Subcutaneous abdominal adipose tissue (tissue), 5 donors: Measurements from ENCODE around the gene EVX2.
A peak's percentile ranks its signal among the peaks of the same experiment; 100 is the strongest.

Source experiments
- H3K27ac ChIP-seq: one replicate; pipeline ENCODE4 v1.7.0; 2013; ENCODE audit warnings: low read depth, mild to moderate bottlenecking, inconsistent platforms, low read length, moderate library complexity
- H3K27me3 ChIP-seq, 5 donors: one replicate each; pipeline ENCODE4 v1.7.0; 2013; ENCODE audit warnings: low read length in 5 of 5, inconsistent platforms in 1 of 5; ENCODE audit not compliant: control insufficient read depth in 5 of 5, insufficient read depth in 4 of 5
- H3K36me3 ChIP-seq, 5 donors: one replicate each; pipeline ENCODE4 v1.7.0; 2013; ENCODE audit warnings: low read length in 5 of 5; ENCODE audit not compliant: control insufficient read depth in 5 of 5, insufficient read depth in 5 of 5
- H3K4me1 ChIP-seq, 5 donors: one replicate each; pipeline ENCODE4 v1.7.0; 2013; ENCODE audit warnings: low read length in 5 of 5, mild to moderate bottlenecking in 3 of 5, moderate library complexity in 1 of 5; ENCODE audit not compliant: control insufficient read depth in 5 of 5, insufficient read depth in 5 of 5
- H3K4me3 ChIP-seq, 5 donors: one replicate each; pipeline ENCODE4 v1.7.0; 2013; ENCODE audit warnings: low read length in 5 of 5, low read depth in 1 of 5
- H3K9ac ChIP-seq, 5 donors: one replicate each; pipeline ENCODE4 v1.7.0; 2013; ENCODE audit warnings: low read length in 5 of 5, mild to moderate bottlenecking in 4 of 5, moderate library complexity in 3 of 5
- H3K9me3 ChIP-seq, 5 donors: one replicate each; pipeline ENCODE4 v1.7.0; 2013; ENCODE audit warnings: low read length in 5 of 5; ENCODE audit not compliant: control insufficient read depth in 5 of 5
- donor health status: healthy.
- donor health status: healthy.
- donor health status: healthy.
- donor health status: healthy.
- donor health status: healthy.

Gene EVX2

DNA sequence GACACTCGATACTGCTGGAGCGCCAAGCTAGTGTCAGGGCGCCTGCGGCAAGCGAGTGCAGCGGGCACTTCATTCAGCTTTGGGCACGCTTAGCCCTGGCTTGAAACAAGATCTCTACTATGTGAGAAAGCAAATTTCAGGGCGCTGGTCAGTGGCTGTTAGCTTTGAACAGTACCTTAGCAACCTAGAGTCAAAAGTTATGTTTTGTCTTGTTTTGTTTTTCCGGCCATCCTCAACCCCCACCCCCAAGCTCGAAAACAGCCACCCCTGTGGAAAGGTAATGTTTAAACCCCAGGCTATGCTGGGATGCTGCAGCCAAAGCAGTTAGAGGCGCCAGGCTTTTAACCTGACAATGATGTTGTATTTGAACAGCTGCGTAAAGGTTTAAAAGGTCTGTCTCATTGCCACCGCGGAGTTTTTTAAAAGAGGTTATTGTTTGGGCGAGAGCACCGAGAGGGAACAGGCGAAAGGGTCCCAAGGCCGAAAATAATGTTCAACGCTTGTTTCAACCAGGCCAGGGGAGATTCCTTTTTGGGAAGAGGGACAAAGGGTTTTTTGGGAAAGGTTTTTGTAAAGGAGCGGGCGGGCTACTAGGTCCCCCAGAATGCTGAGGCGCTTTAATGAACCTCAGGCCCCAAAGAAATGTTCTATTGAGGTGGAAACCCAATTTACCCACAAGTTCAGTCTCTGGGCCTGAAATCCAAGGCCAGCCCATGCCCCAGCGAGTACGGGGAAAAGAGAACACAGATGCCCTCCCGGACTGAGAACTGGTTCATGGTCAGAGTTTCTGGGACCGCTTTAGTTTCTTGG, 30.6 kb upstream of the EVX2 start:
- Histone ChIP-seq H3K27ac (no peak overlapping the region), H3K27me3 (peaks cover 75 to 96% (median 88%) of the 10 kb centered on the region in 5 donors), H3K36me3 (no peaks in the 10 kb centered on the region), H3K4me1 (peaks cover 0 to 17% (median 9%) of the 10 kb centered on the region in 5 donors), H3K9me3 (no peaks in the 10 kb centered on the region), H3K9ac (no peak overlapping the region), H3K4me3 (no peak overlapping the region)

DNA sequence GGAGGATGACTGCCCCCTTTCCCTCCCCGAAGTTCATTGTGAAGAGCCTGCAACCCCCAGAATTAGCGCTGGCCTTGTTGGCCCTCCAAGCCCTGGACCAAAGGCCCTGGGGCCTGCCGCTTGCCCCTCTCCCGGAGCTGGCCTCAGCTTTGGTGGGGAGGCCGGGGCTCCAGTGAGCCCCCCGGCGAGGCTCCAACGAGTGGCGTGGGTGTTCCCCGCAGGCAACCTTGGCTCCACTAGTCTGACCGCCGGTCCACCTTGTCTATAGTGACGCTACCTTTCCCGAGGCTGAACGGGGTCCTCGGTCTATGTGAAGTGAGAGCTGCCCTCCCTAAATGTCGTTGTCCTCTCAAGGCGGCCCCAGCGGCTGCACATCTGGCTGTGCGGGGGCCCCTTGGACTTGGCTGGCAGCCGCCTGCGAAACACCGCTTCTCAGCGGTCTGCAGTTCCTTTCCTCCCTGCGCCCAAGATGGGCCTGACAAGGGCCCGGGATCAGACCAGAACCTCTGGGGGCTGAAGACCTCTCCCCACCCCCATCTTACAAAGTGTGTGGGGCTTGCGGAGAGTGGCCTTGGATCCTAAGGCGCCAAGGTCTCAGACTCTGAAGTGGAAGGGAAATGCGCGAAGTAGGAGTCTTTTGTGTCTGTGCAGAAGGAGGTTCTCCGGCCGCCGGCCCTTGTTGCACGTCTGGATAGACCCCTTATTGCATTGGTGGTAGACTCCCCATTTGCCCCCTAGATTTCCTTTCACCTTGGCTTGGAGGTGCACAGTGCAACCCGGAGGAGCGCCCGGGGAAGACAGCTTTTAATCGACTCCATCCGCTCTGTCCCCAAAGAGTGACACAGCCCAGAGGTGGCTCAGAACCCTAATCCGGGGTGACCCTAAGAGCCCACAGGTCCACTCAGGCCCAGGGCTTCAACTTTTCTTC, 28.9 kb upstream of the EVX2 start:
- Histone ChIP-seq H3K4me3 (no peak overlapping the region), H3K27me3 (peaks cover 76 to 92% (median 87%) of the 10 kb centered on the region in 5 donors), H3K4me1 (peaks cover 0 to 23% (median 14%) of the 10 kb centered on the region in 5 donors), H3K9ac (no peak overlapping the region), H3K9me3 (no peaks in the 10 kb centered on the region), H3K36me3 (no peaks in the 10 kb centered on the region), H3K27ac (no peak overlapping the region)

GRCh38 chr2:176111846-176112374, 28.1 kb upstream of the EVX2 start:
- no peak overlapping the region for H3K9ac ChIP-seq
- H3K27me3 ChIP-seq = peaks cover 73 to 89% (median 84%) of the 10 kb centered on the region in 5 donors
- peaks cover 0 to 28% (median 15%) of the 10 kb centered on the region in 5 donors for H3K4me1 ChIP-seq
- no peaks in the 10 kb centered on the region for H3K36me3 ChIP-seq
- H3K27ac ChIP-seq = no peak overlapping the region
- no peaks in the 10 kb centered on the region for H3K9me3 ChIP-seq
- no peak overlapping the region for H3K4me3 ChIP-seq

DNA sequence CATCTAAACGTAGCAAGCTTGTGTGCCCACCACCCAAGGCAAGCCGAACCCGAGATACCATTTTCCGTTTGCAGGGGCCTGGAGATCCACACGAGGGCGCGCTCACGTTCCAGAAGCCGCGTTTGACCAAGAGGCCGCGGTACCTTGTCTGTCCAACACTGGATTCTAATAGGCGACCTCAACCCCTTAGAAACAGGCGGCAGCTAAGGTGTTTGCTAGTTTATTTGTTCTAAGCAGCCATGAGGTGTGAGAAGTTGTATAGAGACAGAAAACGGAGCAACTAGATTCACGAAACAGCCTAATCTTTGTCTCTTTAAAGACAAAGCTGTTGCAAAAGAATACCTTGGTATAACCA, 27.5 kb upstream of the EVX2 start:
- Histone ChIP-seq H3K27ac (no peak overlapping the region), H3K4me1 (peaks cover 0 to 30% (median 16%) of the 10 kb centered on the region in 5 donors), H3K9me3 (no peaks in the 10 kb centered on the region), H3K4me3 (peak overlapping the region in 1 of 5 donors; percentile 22), H3K27me3 (peaks cover 73 to 89% (median 82%) of the 10 kb centered on the region in 5 donors), H3K9ac (no peak overlapping the region), H3K36me3 (no peaks in the 10 kb centered on the region)

DNA sequence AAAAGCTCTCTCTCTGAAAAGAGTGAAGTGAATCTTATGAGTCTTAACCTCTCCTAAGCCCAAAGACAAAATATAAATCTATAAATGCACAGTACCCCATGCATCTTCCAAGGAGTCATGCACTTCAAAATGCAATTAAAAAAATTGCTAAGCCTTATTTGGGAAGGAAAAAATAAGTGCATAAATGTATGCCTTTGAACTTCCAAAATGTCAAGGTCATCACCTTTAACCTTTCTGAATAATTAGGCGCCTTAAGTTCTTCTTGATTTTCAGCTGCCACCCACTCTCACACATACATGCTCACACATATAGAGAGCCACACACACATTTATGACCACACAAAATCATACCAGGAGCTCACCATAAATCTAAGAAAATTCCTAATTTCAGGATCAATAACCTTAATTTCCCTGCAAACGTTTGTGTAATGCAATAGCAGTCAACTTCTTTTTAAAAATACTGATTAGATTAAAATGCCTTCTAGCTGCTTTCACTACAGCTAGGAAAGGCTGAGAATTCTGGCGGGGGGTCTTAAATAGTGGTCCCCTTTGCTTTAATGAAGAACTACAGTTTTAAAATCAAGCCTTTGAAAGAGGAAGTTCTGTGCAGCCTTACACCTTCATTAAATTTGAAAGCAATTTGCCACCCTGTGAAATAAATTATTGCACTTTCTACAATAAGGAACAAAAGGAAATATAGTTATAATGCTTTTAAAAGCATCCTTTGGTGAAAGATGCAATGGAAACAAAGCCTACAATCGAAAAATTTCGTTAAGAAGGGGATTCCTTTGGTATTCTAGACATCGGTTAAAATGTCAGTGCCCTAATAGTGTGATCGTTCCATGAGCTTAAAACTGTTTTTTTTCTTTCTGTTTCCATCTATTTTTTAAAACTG, 26.9 kb upstream of the EVX2 start:
- peaks cover 73 to 89% (median 82%) of the 10 kb centered on the region in 5 donors for H3K27me3 ChIP-seq
- H3K27ac ChIP-seq = no peak overlapping the region
- H3K36me3 ChIP-seq = no peaks in the 10 kb centered on the region
- peak overlapping the region in 1 of 5 donors; percentile 22 for H3K4me3 ChIP-seq
- no peaks in the 10 kb centered on the region for H3K9me3 ChIP-seq
- no peak overlapping the region for H3K9ac ChIP-seq
- peaks cover 0 to 29% (median 16%) of the 10 kb centered on the region in 5 donors for H3K4me1 ChIP-seq

GRCh38 chr2:176109946-176110345, 26.2 kb upstream of the EVX2 start:
- Histone ChIP-seq H3K27me3 (peaks cover 76 to 90% (median 85%) of the 10 kb centered on the region in 5 donors), H3K4me3 (no peak overlapping the region), H3K4me1 (peaks cover 0 to 33% (median 16%) of the 10 kb centered on the region in 5 donors), H3K36me3 (no peaks in the 10 kb centered on the region), H3K27ac (no peak overlapping the region), H3K9ac (no peak overlapping the region), H3K9me3 (no peaks in the 10 kb centered on the region)

DNA sequence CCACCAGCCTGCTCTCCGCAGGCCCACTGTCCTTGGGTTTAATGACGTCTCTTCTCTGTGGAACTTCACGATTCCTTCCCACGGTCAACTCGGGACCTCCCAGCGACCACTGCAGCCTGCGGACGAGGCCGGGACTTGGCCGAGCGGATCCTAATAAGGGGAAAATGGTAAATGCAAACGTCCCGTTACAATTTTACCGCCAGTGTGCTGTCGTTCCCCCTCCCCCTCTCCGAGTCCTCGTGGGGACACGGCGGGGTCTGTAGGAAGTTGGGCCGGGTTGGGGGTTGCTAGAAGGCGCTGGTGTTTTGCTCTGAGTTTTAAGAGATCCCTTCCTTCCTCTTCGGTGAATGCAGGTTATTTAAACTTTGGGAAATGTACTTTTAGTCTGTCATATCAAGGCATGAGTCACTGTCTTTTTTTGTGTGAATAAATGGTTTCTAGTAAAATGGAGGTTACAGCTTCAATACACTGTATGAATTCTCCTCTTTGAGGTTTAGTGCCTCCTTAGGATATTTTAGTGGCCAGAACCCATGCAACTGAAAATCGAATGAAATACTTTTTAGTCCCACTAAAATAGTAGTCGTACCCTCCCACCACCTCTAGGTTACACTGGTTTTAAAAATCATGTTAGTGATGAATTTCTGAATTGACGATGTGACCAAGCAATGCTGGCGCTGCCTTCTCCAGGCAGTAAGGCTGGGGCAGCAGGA, 25.6 kb upstream of the EVX2 start:
- H3K9me3 ChIP-seq = no peaks in the 10 kb centered on the region
- no peaks in the 10 kb centered on the region for H3K36me3 ChIP-seq
- H3K9ac ChIP-seq = no peak overlapping the region
- no peak overlapping the region for H3K4me3 ChIP-seq
- no peak overlapping the region for H3K27ac ChIP-seq
- peaks cover 76 to 90% (median 85%) of the 10 kb centered on the region in 5 donors for H3K27me3 ChIP-seq
- H3K4me1 ChIP-seq = peaks cover 0 to 39% (median 21%) of the 10 kb centered on the region in 5 donors

DNA sequence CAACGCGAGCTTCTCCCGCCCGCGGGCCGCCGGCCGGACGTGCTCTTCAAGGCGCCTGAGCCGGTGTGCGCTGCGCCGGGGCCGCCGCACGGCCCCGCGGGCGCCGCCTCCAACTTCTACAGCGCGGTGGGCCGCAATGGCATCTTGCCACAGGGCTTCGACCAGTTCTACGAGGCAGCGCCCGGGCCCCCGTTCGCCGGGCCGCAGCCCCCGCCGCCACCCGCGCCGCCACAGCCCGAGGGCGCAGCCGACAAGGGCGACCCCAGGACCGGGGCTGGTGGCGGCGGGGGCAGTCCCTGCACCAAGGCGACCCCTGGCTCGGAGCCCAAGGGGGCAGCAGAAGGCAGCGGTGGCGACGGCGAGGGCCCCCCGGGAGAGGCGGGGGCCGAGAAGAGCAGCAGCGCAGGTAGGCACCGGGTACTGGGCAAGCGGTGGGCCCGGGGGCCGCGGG, 24.0 kb upstream of the EVX2 start:
- H3K27me3 ChIP-seq = peaks cover 74 to 92% (median 87%) of the 10 kb centered on the region in 5 donors
- H3K9me3 ChIP-seq = no peaks in the 10 kb centered on the region
- no peak overlapping the region for H3K27ac ChIP-seq
- no peak overlapping the region for H3K9ac ChIP-seq
- H3K36me3 ChIP-seq = no peaks in the 10 kb centered on the region
- H3K4me3 ChIP-seq = no peak overlapping the region
- H3K4me1 ChIP-seq = peaks cover 0 to 44% (median 26%) of the 10 kb centered on the region in 5 donors
